NB4 (cell line): ENCODE results near the gene LRRC4C.

Experiments used
- CTCF ChIP-seq: IDR thresholded peaks from one replicate; pipeline ENCODE4 v1.5.1; 2012; ENCODE audit warnings: low read depth, low read length
- MAX ChIP-seq: IDR thresholded peaks from 2 replicates; pipeline ENCODE4 v1.6.1; 2011; ENCODE audit warnings: low read depth, low read length
- POLR2A ChIP-seq: IDR thresholded peaks from 2 replicates; pipeline ENCODE4 v1.6.1; 2011; ENCODE audit warnings: mild to moderate bottlenecking; ENCODE audit not compliant: insufficient read length; ENCODE audit errors: extremely low read depth

- TF ChIP-seq CTCF, result no peak
- TF ChIP-seq MAX, result no peak
- no peak for TF ChIP-seq POLR2A
Measured at GRCh38 chr11:40104941-40105550, 1354.4 kb downstream of the LRRC4C start.
